Measurements from ENCODE around the gene CAMK2B. TPM values are rescaled to one million over a fixed set of nuclear protein-coding genes. Genes with fewer than 3 reads are reported as not detected.

CAMK2B gene
- total RNA-seq, 1 donor from 2014 or later = 0.23 TPM

- no peak overlapping the region for H3K27ac Mint-ChIP-seq (ENCODE audit: unreplicated experiment)
- no peak overlapping the region for H3K4me3 Mint-ChIP-seq (ENCODE audit: unreplicated experiment)
- no peaks in the 10 kb centered on the region for H3K9me3 Mint-ChIP-seq (ENCODE audit: unreplicated experiment)
- H3K4me1 Mint-ChIP-seq (ENCODE audit: unreplicated experiment) = peaks cover 4% of the 10 kb centered on the region
- no peaks in the 10 kb centered on the region for H3K36me3 Mint-ChIP-seq (ENCODE audit: low read depth, unreplicated experiment)
- TF ChIP-seq CTCF (IDR thresholded peaks at IDR 0.05; ENCODE audit: unreplicated experiment) = no peak
- H3K27me3 Mint-ChIP-seq (ENCODE audit: unreplicated experiment) = no peaks in the 10 kb centered on the region
- DNase-seq (ENCODE audit: low spot score) = no peak
These were observed 16.0 kb upstream of the CAMK2B start for GRCh38 chr7:44341401-44341800.

- DNase-seq (ENCODE audit: low spot score) = no peak
- TF ChIP-seq CTCF (IDR thresholded peaks at IDR 0.05; ENCODE audit: unreplicated experiment) = no peak
- H3K4me3 Mint-ChIP-seq (ENCODE audit: unreplicated experiment) = no peak overlapping the region
- no peaks in the 10 kb centered on the region for H3K9me3 Mint-ChIP-seq (ENCODE audit: unreplicated experiment)
- H3K4me1 Mint-ChIP-seq (ENCODE audit: unreplicated experiment) = peaks cover 4% of the 10 kb centered on the region
- peaks cover 3% of the 10 kb centered on the region for H3K27me3 Mint-ChIP-seq (ENCODE audit: unreplicated experiment)
- no peaks in the 10 kb centered on the region for H3K36me3 Mint-ChIP-seq (ENCODE audit: low read depth, unreplicated experiment)
- H3K27ac Mint-ChIP-seq (ENCODE audit: unreplicated experiment) = no peak overlapping the region
These were observed 13.2 kb upstream of the CAMK2B start for GRCh38 chr7:44338600-44338999.

DNA sequence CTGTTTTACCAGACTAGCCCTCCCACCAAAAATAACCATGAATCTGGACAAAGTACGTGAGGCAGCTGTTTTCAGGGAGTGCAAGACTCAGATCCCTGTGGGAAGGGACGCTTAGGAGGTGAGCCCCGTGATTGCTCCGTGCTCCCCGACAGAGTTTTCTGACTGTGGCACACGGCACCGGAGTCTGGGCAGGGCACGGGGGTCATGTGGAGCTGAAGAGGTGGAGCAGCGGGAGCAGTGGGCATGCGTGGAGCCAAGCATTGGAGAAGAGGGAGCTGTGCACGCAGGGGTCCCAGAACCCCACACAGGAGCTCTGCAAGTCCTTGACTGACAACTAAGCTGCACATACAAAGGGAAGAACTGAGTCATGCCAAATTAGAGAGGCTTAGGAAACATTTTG lies 11.1 kb upstream of the CAMK2B start:
- Mint-ChIP-seq H3K27ac (ENCODE audit: unreplicated experiment) (no peak overlapping the region), H3K4me1 (ENCODE audit: unreplicated experiment) (peaks cover 4% of the 10 kb centered on the region), H3K27me3 (ENCODE audit: unreplicated experiment) (peaks cover 3% of the 10 kb centered on the region), H3K9me3 (ENCODE audit: unreplicated experiment) (no peaks in the 10 kb centered on the region), H3K4me3 (ENCODE audit: unreplicated experiment) (no peak overlapping the region), H3K36me3 (ENCODE audit: low read depth, unreplicated experiment) (no peaks in the 10 kb centered on the region)
- no peak for TF ChIP-seq CTCF (IDR thresholded peaks at IDR 0.05; ENCODE audit: unreplicated experiment)
- DNase-seq (ENCODE audit: low spot score) = no peak

- H3K36me3 Mint-ChIP-seq (ENCODE audit: low read depth, unreplicated experiment) = no peaks in the 10 kb centered on the region
- peaks cover 3% of the 10 kb centered on the region for H3K27me3 Mint-ChIP-seq (ENCODE audit: unreplicated experiment)
- peaks cover 4% of the 10 kb centered on the region for H3K4me1 Mint-ChIP-seq (ENCODE audit: unreplicated experiment)
- no peak for DNase-seq (ENCODE audit: low spot score)
- no peak overlapping the region for H3K27ac Mint-ChIP-seq (ENCODE audit: unreplicated experiment)
- H3K9me3 Mint-ChIP-seq (ENCODE audit: unreplicated experiment) = no peaks in the 10 kb centered on the region
- TF ChIP-seq CTCF (IDR thresholded peaks at IDR 0.05; ENCODE audit: unreplicated experiment) = no peak
- no peak overlapping the region for H3K4me3 Mint-ChIP-seq (ENCODE audit: unreplicated experiment)
These were observed 9.8 kb upstream of the CAMK2B start for GRCh38 chr7:44335184-44335583.

DNA sequence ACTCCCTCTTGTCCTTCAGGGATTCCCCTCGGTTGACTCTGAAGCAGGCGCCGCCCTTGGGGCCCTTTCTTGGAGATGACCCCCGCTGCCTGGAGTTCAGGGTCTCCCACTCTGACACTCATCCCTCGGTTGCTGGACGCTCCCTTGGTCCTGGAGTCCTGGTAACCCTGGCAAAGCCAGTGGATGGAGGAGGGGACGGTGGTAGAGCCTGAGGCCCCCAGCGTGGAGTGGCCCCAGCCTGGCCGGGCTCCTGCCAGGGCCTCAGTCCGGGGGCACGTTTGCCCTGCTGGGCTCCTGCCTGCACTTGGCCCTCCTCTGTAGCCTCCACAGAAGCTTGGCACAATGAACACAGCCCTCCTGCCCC lies 9.3 kb upstream of the CAMK2B start:
- H3K36me3 Mint-ChIP-seq (ENCODE audit: low read depth, unreplicated experiment) = no peaks in the 10 kb centered on the region
- H3K4me1 Mint-ChIP-seq (ENCODE audit: unreplicated experiment) = peaks cover 4% of the 10 kb centered on the region
- peaks cover 3% of the 10 kb centered on the region for H3K27me3 Mint-ChIP-seq (ENCODE audit: unreplicated experiment)
- no peaks in the 10 kb centered on the region for H3K9me3 Mint-ChIP-seq (ENCODE audit: unreplicated experiment)
- no peak overlapping the region for H3K4me3 Mint-ChIP-seq (ENCODE audit: unreplicated experiment)
- no peak overlapping the region for H3K27ac Mint-ChIP-seq (ENCODE audit: unreplicated experiment)
- no peak for DNase-seq (ENCODE audit: low spot score)
- TF ChIP-seq CTCF (IDR thresholded peaks at IDR 0.05; ENCODE audit: unreplicated experiment) = no peak
